Activated CD4-positive, alpha-beta T cell treated with anti-CD3 and anti-CD28 coated beads, Interleukin-2, Interleukin-6, amounts not matched to agents 100 ng/mL and 50 ng/mL, durations not matched to agents 16 hours and 8 hours (primary cell): ENCODE results near the gene ZBTB25.

Experiments used
- DNase-seq: peaks from one replicate; pipeline ENCODE4 v3.0.0-alpha.2; 2020

ZBTB25 gene

GRCh38 chr14:64434528-64434927 is 69.1 kb downstream of the ZBTB25 start:
- no peak for DNase-seq

- DNase-seq = no peak
Observed at GRCh38 chr14:64423987-64424386, 79.7 kb downstream of the ZBTB25 start.

GRCh38 chr14:64422756-64423155 is 80.9 kb downstream of the ZBTB25 start:
- peak; percentile 64 for DNase-seq

- no peak for DNase-seq
Observed at GRCh38 chr14:64422005-64422404, 81.6 kb downstream of the ZBTB25 start.

GRCh38 chr14:64421166-64421565 is 82.5 kb downstream of the ZBTB25 start:
- DNase-seq = no peak

- no peak for DNase-seq
Observed at GRCh38 chr14:64419003-64419402, 84.6 kb downstream of the ZBTB25 start.

GRCh38 chr14:64417771-64418125 is 85.9 kb downstream of the ZBTB25 start:
- no peak for DNase-seq

GRCh38 chr14:64417055-64417770 is 86.4 kb downstream of the ZBTB25 start:
- DNase-seq = no peak

- no peak for DNase-seq
Observed at GRCh38 chr14:64416348-64416932, 87.2 kb downstream of the ZBTB25 start.

GRCh38 chr14:64412237-64412636 is 91.4 kb downstream of the ZBTB25 start:
- DNase-seq = no peak

GRCh38 chr14:64411001-64411400 is 92.6 kb downstream of the ZBTB25 start:
- no peak for DNase-seq

GRCh38 chr14:64410084-64410774 is 93.4 kb downstream of the ZBTB25 start:
- DNase-seq = no peak

- DNase-seq = no peak
Observed at GRCh38 chr14:64409126-64409920, 94.3 kb downstream of the ZBTB25 start.

- DNase-seq = no peak
Observed at GRCh38 chr14:64407329-64407728, 96.3 kb downstream of the ZBTB25 start.

- DNase-seq = no peak
Observed at GRCh38 chr14:64405295-64405694, 98.3 kb downstream of the ZBTB25 start.

- DNase-seq = no peak
Observed at GRCh38 chr14:64401949-64402348, 101.7 kb downstream of the ZBTB25 start.

- no peak for DNase-seq
Observed at GRCh38 chr14:64400829-64401459, 102.7 kb downstream of the ZBTB25 start.
